HepG2 (cell line): ENCODE results near the gene NOXA1. TPM values are rescaled to one million over a fixed set of nuclear protein-coding genes. Genes with fewer than 3 reads are reported as not detected.

Experiments
- CCDC6 ChIP-seq: sonication (generic); formaldehyde crosslinking; IDR thresholded peaks from 2 replicates; pipeline ENCODE4 v1.8.1; 2022; ENCODE audit warnings: mild to moderate bottlenecking, missing genetic modification reagents, moderate library complexity
- FOXM1 ChIP-seq: sonication (generic); formaldehyde crosslinking; IDR thresholded peaks from 2 replicates; pipeline ENCODE4 v1.5.0; 2020; ENCODE audit warnings: missing genetic modification reagents
- FOXO1 ChIP-seq: sonication (generic); formaldehyde crosslinking; IDR thresholded peaks from 2 replicates; pipeline ENCODE4 v1.4.0; 2020; ENCODE audit warnings: missing genetic modification reagents
- FOXP1 ChIP-seq, 2 experiments: fragments of 450-650 bp in 1 of 2; IDR thresholded peaks; 2 replicates each; pipeline ENCODE4 v1.6.1; 2017 to 2018; ENCODE audit warnings: antibody characterized with exemption in 1 of 2
- NCOA2 ChIP-seq: sonication (generic); formaldehyde crosslinking; IDR thresholded peaks from 2 replicates; pipeline ENCODE4 v1.8.0; 2022; ENCODE audit warnings: inconsistent platforms
- TBX2 ChIP-seq: sonication (generic); formaldehyde crosslinking; IDR thresholded peaks from 2 replicates; pipeline ENCODE4 v1.5.0; 2020; ENCODE audit warnings: missing genetic modification reagents, mild to moderate bottlenecking, borderline replicate concordance
- TBX3 ChIP-seq: fragments of 450-650 bp; IDR thresholded peaks from 2 replicates; pipeline ENCODE4 v1.6.1; 2017; ENCODE audit warnings: antibody characterized with exemption, mild to moderate bottlenecking, inconsistent platforms, borderline replicate concordance
- ZBTB21 ChIP-seq: sonication (generic); formaldehyde crosslinking; IDR thresholded peaks from 2 replicates; pipeline ENCODE4 v1.4.0; 2020; ENCODE audit warnings: missing genetic modification reagents
- ZNF337 ChIP-seq: sonication (generic); formaldehyde crosslinking; IDR thresholded peaks from 2 replicates; pipeline ENCODE4 v1.5.1; 2020; ENCODE audit warnings: missing genetic modification reagents, low read depth, mild to moderate bottlenecking, borderline replicate concordance
- ZNF430 ChIP-seq: sonication (generic); formaldehyde crosslinking; IDR thresholded peaks from 2 replicates; pipeline ENCODE4 v1.9.0; 2021; ENCODE audit warnings: mild to moderate bottlenecking, missing genetic modification reagents
- ZNF737 ChIP-seq: sonication (generic); formaldehyde crosslinking; IDR thresholded peaks from 2 replicates; pipeline ENCODE4 v1.5.0; 2020; ENCODE audit warnings: missing genetic modification reagents, mild to moderate bottlenecking, borderline replicate concordance
- ZNF775 ChIP-seq: sonication (generic); formaldehyde crosslinking; IDR thresholded peaks from 2 replicates; pipeline ENCODE4 v1.4.0; 2020; ENCODE audit warnings: missing genetic modification reagents, mild to moderate bottlenecking, moderate library complexity, borderline replicate concordance
- ZNF83 ChIP-seq: sonication (generic); formaldehyde crosslinking; IDR thresholded peaks from 2 replicates; pipeline ENCODE4 v1.4.0; 2020; ENCODE audit warnings: missing genetic modification reagents, mild to moderate bottlenecking, borderline replicate concordance
- polyA plus RNA-seq, 8 experiments: library from polyadenylated mRNA; depleted of rRNA in 3 of 8; stranded (reverse) in 7 of 8; unstranded in 1 of 8; fragments of >200 nt; fragmentation: Illumina TruSeq in 4 of 8; extraction: Trizol in 4 of 8; gene quantifications; 2 replicates each; pipeline versions ENCODE4 v1.2.1 to v1.2.3, GENCODE V29; 2011 to 2016; ENCODE audit warnings: low read depth in 4 of 8, missing spikeins in 1 of 8, mixed read lengths in 1 of 8; ENCODE audit not compliant: insufficient read depth in 1 of 8
- total RNA-seq, 5 experiments: library from RNA; depleted of rRNA; stranded (reverse); fragments of >200 nt; fragmentation: Illumina TruSeq; extraction: Trizol; gene quantifications; 2 replicates each; pipeline ENCODE4 v1.2.3, GENCODE V29; 2016; ENCODE audit warnings: low read depth in 1 of 5
- TF ChIP-seq, protein P1 (sequence below): IDR thresholded peaks from 2 replicates; pipeline ENCODE4 v1.6.1; 2016; ENCODE audit warnings: missing biosample characterization, missing genetic modification reagents, low read depth
- TF ChIP-seq, protein P2 (sequence below), 2 experiments: sonication (generic) in 1 of 2; formaldehyde crosslinking in 1 of 2; IDR thresholded peaks; 2 replicates each; pipeline versions ENCODE4 v1.4.0 to v1.6.1; 2016 to 2020; ENCODE audit warnings: borderline replicate concordance in 1 of 2, low read depth in 1 of 2, mild to moderate bottlenecking in 1 of 2, missing genetic modification reagents in 1 of 2
- TF ChIP-seq, protein P3 (sequence below): sonication (generic); formaldehyde crosslinking; IDR thresholded peaks from 2 replicates; pipeline ENCODE4 v1.4.0; 2020; ENCODE audit warnings: mild to moderate bottlenecking, missing genetic modification reagents
- TF ChIP-seq, protein P4 (sequence below): sonication (generic); formaldehyde crosslinking; conservative IDR thresholded peaks from 2 replicates; pipeline ENCODE4 v1.4.0; 2020; ENCODE audit warnings: missing genetic modification reagents
- TF ChIP-seq, protein P5 (sequence below): sonication (generic); formaldehyde crosslinking; IDR thresholded peaks from 2 replicates; pipeline ENCODE4 v1.4.0; 2020; ENCODE audit warnings: mild to moderate bottlenecking, missing genetic modification reagents

The NOXA1 gene
- total and polyA plus RNA-seq, 2 of the 13 experiments (the other 11 are each of a cell fraction or from before 2014, with no cell fraction given) = 0.78 to 1.2 TPM

DNA sequence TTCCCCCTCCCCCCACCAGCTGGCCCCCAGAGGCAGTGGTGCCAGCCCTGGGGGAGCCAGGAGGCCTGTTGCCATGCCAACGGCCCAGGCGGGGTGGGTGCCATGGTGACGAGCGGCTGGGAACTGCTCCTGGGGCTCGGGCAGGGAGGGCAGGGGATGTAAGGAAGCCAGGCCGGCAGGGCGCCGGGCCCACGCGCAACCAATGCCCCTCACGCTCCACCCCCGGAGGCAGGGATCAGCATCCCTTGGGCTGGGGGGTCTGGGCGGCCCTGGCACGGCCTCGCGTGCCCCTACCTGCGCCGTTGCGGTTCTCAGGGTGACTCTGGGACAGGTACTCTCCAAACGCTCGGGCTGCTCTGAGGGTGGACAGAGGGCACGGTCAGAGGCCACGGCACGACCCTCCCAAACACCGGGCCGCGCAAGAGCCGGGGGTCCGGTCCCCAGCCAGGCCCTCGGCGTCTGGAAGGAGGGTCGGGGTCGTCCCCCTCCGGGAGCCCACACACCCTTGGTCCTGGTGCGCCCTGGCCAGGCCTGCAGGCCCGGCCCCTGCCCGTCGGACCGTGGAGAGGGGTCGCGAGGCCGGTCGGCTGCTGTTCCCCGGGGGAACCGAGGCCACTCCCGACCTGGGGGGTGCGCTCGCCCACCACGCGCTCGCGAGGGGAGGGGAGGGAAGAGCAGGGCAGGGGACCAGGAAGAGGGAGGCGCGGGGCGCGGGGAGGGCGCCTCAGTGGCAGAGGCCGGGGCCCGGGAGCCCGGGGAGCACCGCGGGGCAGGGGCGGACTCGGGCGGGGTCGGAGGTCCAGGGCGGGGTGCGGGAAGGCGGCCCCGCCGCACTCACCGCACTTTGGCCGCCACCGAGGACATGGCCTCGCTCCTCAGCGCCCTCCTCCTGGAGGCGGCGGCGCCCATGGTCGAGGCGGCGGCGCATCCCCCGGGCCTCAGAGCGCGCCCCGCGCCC, 35.3 kb downstream of the NOXA1 start (continued):
- TF ChIP-seq, protein P1, sequence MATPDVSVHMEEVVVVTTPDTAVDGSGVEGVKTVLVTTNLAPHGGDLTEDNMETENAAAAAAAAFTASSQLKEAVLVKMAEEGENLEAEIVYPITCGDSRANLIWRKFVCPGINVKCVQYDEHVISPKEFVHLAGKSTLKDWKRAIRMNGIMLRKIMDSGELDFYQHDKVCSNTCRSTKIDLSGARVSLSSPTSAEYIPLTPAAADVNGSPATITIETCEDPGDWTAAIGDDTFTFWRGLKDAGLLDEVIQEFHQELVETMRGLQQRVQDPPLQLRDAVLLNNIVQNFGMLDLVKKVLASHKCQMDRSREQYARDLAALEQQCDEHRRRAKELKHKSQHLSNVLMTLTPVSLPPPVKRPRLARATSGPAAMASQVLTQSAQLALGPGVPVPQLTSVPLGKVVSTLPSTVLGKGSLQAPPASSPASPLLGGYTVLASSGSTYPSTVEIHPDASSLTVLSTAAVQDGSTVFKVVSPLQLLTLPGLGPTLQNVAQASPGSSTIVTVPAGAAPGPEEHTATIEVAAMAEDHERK = no peak
- TF ChIP-seq, protein P2, sequence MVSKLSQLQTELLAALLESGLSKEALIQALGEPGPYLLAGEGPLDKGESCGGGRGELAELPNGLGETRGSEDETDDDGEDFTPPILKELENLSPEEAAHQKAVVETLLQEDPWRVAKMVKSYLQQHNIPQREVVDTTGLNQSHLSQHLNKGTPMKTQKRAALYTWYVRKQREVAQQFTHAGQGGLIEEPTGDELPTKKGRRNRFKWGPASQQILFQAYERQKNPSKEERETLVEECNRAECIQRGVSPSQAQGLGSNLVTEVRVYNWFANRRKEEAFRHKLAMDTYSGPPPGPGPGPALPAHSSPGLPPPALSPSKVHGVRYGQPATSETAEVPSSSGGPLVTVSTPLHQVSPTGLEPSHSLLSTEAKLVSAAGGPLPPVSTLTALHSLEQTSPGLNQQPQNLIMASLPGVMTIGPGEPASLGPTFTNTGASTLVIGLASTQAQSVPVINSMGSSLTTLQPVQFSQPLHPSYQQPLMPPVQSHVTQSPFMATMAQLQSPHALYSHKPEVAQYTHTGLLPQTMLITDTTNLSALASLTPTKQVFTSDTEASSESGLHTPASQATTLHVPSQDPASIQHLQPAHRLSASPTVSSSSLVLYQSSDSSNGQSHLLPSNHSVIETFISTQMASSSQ (IDR thresholded peaks at IDR 0.05; ENCODE audit: low read depth) = no peak
- TF ChIP-seq, protein P2 (CRISPR knock-in tag; IDR thresholded peaks at IDR 0.05; ENCODE audit: borderline replicate concordance) = no peak
- TF ChIP-seq ZNF737 (CRISPR knock-in tag) (no peak), ZNF337 (no peak), ZNF775 (CRISPR knock-in tag) (no peak), FOXO1 (CRISPR knock-in tag) (0 out of 2 replicates have a peak, but pooled peaks have one; percentile 9), FOXM1 (CRISPR knock-in tag) (no peak), ZBTB21 (CRISPR knock-in tag) (no peak), TBX3 (no peak), NCOA2 (no peak), ZNF430 (peak; percentile 56; the same call in 1 of the 2 replicates), TBX2 (CRISPR knock-in tag) (0 out of 2 replicates have a peak, but pooled peaks have one; percentile 21), CCDC6 (CRISPR knock-in tag) (no peak), ZNF83 (CRISPR knock-in tag) (no peak), FOXP1 (IDR thresholded peaks at IDR 0.05) (no peak), FOXP1 (CRISPR knock-in tag; IDR thresholded peaks at IDR 0.05) (no peak)
- TF ChIP-seq, protein P3, sequence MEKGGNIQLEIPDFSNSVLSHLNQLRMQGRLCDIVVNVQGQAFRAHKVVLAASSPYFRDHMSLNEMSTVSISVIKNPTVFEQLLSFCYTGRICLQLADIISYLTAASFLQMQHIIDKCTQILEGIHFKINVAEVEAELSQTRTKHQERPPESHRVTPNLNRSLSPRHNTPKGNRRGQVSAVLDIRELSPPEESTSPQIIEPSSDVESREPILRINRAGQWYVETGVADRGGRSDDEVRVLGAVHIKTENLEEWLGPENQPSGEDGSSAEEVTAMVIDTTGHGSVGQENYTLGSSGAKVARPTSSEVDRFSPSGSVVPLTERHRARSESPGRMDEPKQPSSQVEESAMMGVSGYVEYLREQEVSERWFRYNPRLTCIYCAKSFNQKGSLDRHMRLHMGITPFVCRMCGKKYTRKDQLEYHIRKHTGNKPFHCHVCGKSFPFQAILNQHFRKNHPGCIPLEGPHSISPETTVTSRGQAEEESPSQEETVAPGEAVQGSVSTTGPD (CRISPR knock-in tag) = no peak
- TF ChIP-seq, protein P4, sequence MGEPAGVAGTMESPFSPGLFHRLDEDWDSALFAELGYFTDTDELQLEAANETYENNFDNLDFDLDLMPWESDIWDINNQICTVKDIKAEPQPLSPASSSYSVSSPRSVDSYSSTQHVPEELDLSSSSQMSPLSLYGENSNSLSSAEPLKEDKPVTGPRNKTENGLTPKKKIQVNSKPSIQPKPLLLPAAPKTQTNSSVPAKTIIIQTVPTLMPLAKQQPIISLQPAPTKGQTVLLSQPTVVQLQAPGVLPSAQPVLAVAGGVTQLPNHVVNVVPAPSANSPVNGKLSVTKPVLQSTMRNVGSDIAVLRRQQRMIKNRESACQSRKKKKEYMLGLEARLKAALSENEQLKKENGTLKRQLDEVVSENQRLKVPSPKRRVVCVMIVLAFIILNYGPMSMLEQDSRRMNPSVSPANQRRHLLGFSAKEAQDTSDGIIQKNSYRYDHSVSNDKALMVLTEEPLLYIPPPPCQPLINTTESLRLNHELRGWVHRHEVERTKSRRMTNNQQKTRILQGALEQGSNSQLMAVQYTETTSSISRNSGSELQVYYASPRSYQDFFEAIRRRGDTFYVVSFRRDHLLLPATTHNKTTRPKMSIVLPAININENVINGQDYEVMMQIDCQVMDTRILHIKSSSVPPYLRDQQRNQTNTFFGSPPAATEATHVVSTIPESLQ (CRISPR knock-in tag) = no peak
- TF ChIP-seq, protein P5, sequence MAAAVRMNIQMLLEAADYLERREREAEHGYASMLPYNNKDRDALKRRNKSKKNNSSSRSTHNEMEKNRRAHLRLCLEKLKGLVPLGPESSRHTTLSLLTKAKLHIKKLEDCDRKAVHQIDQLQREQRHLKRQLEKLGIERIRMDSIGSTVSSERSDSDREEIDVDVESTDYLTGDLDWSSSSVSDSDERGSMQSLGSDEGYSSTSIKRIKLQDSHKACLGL (CRISPR knock-in tag) = peak; percentile 61; the same call in 1 of the 2 replicates
